Loucy (cell line): Measurements from ENCODE around the gene SMAD7.
A peak's percentile ranks its signal among the peaks of the same experiment; 100 is the strongest.

ENCODE experiments used
- H2AFZ ChIP-seq: fragments of 200-600 bp; sonication (generic); 2 replicates; pipeline ENCODE4 v1.6.0; 2016; ENCODE audit warnings: antibody characterized with exemption, mild to moderate bottlenecking, low read length, moderate library complexity
- H3F3A ChIP-seq: fragments of 200-600 bp; 2 replicates; pipeline ENCODE4 v1.6.0; 2016; ENCODE audit warnings: antibody characterized with exemption, low read depth, mild to moderate bottlenecking
- H3K27me3 ChIP-seq: fragments of 200-600 bp; sonication (generic); 2 replicates; pipeline ENCODE4 v1.6.1; 2014; ENCODE audit warnings: low read length, mild to moderate bottlenecking; ENCODE audit not compliant: insufficient read depth, poor library complexity, severe bottlenecking
- H3K36me3 ChIP-seq: fragments of 200-600 bp; sonication (generic); 2 replicates; pipeline ENCODE4 v1.6.1; 2016; ENCODE audit warnings: low read length; ENCODE audit not compliant: insufficient read depth
- H3K4me1 ChIP-seq: fragments of 200-600 bp; sonication (generic); 2 replicates; pipeline ENCODE4 v1.5.1; 2014; ENCODE audit warnings: low read length, mild to moderate bottlenecking; ENCODE audit not compliant: insufficient read depth, poor library complexity, severe bottlenecking
- H3K4me2 ChIP-seq: fragments of 200-600 bp; sonication (generic); 2 replicates; pipeline ENCODE4 v1.6.0; 2014; ENCODE audit warnings: antibody characterized with exemption, low read length, low read depth, mild to moderate bottlenecking; ENCODE audit not compliant: poor library complexity, severe bottlenecking
- H3K4me3 ChIP-seq: fragments of 200-600 bp; sonication (generic); 2 replicates; pipeline ENCODE4 v1.5.1; 2014; ENCODE audit warnings: low read length, mild to moderate bottlenecking, mixed read lengths; ENCODE audit not compliant: poor library complexity, severe bottlenecking
- H3K79me2 ChIP-seq: fragments of 200-600 bp; sonication (generic); 2 replicates; pipeline ENCODE4 v1.6.1; 2014; ENCODE audit warnings: low read length; ENCODE audit not compliant: insufficient read depth
- H3K9ac ChIP-seq: fragments of 200-600 bp; sonication (generic); 2 replicates; pipeline ENCODE4 v1.6.0; 2014; ENCODE audit warnings: mild to moderate bottlenecking, low read depth, low read length, moderate library complexity; ENCODE audit not compliant: poor library complexity, severe bottlenecking
- H3K9me2 ChIP-seq: fragments of 200-600 bp; sonication (generic); replicated peaks from 2 replicates; pipeline ENCODE4 v1.6.1; 2016; ENCODE audit warnings: low read depth, low read length, mixed read lengths
- H3K9me3 ChIP-seq: fragments of 200-600 bp; sonication (generic); 2 replicates; pipeline ENCODE4 v1.6.1; 2014; ENCODE audit warnings: mild to moderate bottlenecking, antibody characterized with exemption, low read length, low read depth; ENCODE audit not compliant: insufficient read depth
- H4K20me1 ChIP-seq: fragments of 200-600 bp; sonication (generic); 2 replicates; pipeline ENCODE4 v1.6.0; 2014; ENCODE audit warnings: antibody characterized with exemption, low read length, mild to moderate bottlenecking; ENCODE audit not compliant: insufficient read depth, poor library complexity, severe bottlenecking
- CTCF ChIP-seq: fragments of 200-600 bp; sonication (generic); conservative IDR thresholded peaks from 2 replicates; pipeline ENCODE4 v1.5.1; 2014; ENCODE audit warnings: mild to moderate bottlenecking, antibody characterized with exemption, low read length
- EZH2phosphoT487 ChIP-seq: fragments of 200-600 bp; IDR thresholded peaks from 2 replicates; pipeline ENCODE4 v1.6.1; 2018; ENCODE audit warnings: antibody characterized with exemption, mild to moderate bottlenecking, moderate library complexity, borderline replicate concordance

The SMAD7 gene

GRCh38 chr18:48942554-48943261 lies 8.1 kb downstream of the SMAD7 start:
- Histone ChIP-seq H3F3A (peaks cover 11% of the 10 kb centered on the region), H3K27me3 (no peaks in the 10 kb centered on the region), H3K9ac (no peak overlapping the region), H3K36me3 (peaks cover 55% of the 10 kb centered on the region; the same call in 1 of the 2 replicates), H4K20me1 (peaks cover 93% of the 10 kb centered on the region), H2AFZ (no peak overlapping the region), H3K9me3 (no peaks in the 10 kb centered on the region), H3K4me3 (peak overlapping the region; percentile 78), H3K4me2 (peak overlapping the region; percentile 82), H3K79me2 (peaks cover 94% of the 10 kb centered on the region), H3K9me2 (no peaks in the 10 kb centered on the region), H3K4me1 (peaks cover 87% of the 10 kb centered on the region)
- TF ChIP-seq CTCF (no peak), EZH2phosphoT487 (no peak)

- H3K4me1 ChIP-seq: peaks cover 85% of the 10 kb centered on the region
Measured at GRCh38 chr18:48942086-48942485, 8.7 kb downstream of the SMAD7 start.

GRCh38 chr18:48941672-48942071 lies 9.1 kb downstream of the SMAD7 start:
- H3K4me1 ChIP-seq: peaks cover 81% of the 10 kb centered on the region
- H3K36me3 ChIP-seq: peaks cover 58% of the 10 kb centered on the region; the same call in 1 of the 2 replicates
- H3K79me2 ChIP-seq: peaks cover 94% of the 10 kb centered on the region

More at GRCh38 chr18:48942086-48942485, 8.7 kb downstream of the SMAD7 start:
- TF ChIP-seq CTCF (no peak), EZH2phosphoT487 (no peak)
- no peaks in the 10 kb centered on the region for H3K27me3 ChIP-seq
- H3K9me2 ChIP-seq: no peaks in the 10 kb centered on the region
- H3K9me3 ChIP-seq: no peaks in the 10 kb centered on the region
- H3K9ac ChIP-seq: no peak overlapping the region
- peaks cover 56% of the 10 kb centered on the region; the same call in 1 of the 2 replicates for H3K36me3 ChIP-seq
- H4K20me1 ChIP-seq: peaks cover 93% of the 10 kb centered on the region
- peaks cover 11% of the 10 kb centered on the region for H3F3A ChIP-seq
- H3K4me2 ChIP-seq: peak overlapping the region; percentile 82
- H3K4me3 ChIP-seq: peak overlapping the region; percentile 54
- no peak overlapping the region for H2AFZ ChIP-seq
- peaks cover 94% of the 10 kb centered on the region for H3K79me2 ChIP-seq

More at GRCh38 chr18:48941672-48942071, 9.1 kb downstream of the SMAD7 start:
- no peaks in the 10 kb centered on the region for H3K27me3 ChIP-seq
- H3K9me2 ChIP-seq: no peaks in the 10 kb centered on the region
- H3K4me2 ChIP-seq: peak overlapping the region; percentile 82
- H3K9me3 ChIP-seq: no peaks in the 10 kb centered on the region
- peak overlapping the region; percentile 54 for H3K4me3 ChIP-seq
- H4K20me1 ChIP-seq: peaks cover 92% of the 10 kb centered on the region
- H3K9ac ChIP-seq: no peak overlapping the region
- no peak for TF ChIP-seq CTCF
- no peak for TF ChIP-seq EZH2phosphoT487
- H3F3A ChIP-seq: peaks cover 11% of the 10 kb centered on the region
- no peak overlapping the region for H2AFZ ChIP-seq
